HepG2 (cell line): ENCODE data around the gene TNNI2.

Experiments
- CHD2 ChIP-seq: IDR thresholded peaks from 2 replicates; pipeline ENCODE4 v1.6.1; 2011; ENCODE audit warnings: low read depth, low read length, improper control_type of control experiment
- FOXJ3 ChIP-seq: sonication (generic); formaldehyde crosslinking; IDR thresholded peaks from 2 replicates; pipeline ENCODE4 v1.4.0; 2020; ENCODE audit warnings: missing genetic modification reagents, mild to moderate bottlenecking, borderline replicate concordance
- HOXA5 ChIP-seq: sonication (generic); formaldehyde crosslinking; IDR thresholded peaks from 2 replicates; pipeline ENCODE4 v1.4.0; 2020; ENCODE audit warnings: missing genetic modification reagents
- MZF1 ChIP-seq: sonication (generic); formaldehyde crosslinking; IDR thresholded peaks from 2 replicates; pipeline ENCODE4 v1.8.1; 2023; ENCODE audit warnings: mild to moderate bottlenecking, missing genetic modification reagents, borderline replicate concordance
- NFIC ChIP-seq: IDR thresholded peaks from 2 replicates; pipeline ENCODE4 v1.6.1; 2012; ENCODE audit warnings: mild to moderate bottlenecking, low read length, inconsistent platforms
- POLR2AphosphoS5 ChIP-seq: IDR thresholded peaks from 2 replicates; pipeline ENCODE4 v1.6.1; 2012; ENCODE audit warnings: low read depth, low read length
- ZNF260 ChIP-seq: sonication (generic); formaldehyde crosslinking; IDR thresholded peaks from 2 replicates; pipeline ENCODE4 v1.4.0; 2020; ENCODE audit warnings: missing genetic modification reagents, low read depth, mild to moderate bottlenecking, borderline replicate concordance
- ZNF274 ChIP-seq: sonication (generic); formaldehyde crosslinking; IDR thresholded peaks from 2 replicates; pipeline ENCODE4 v1.5.1; 2020; ENCODE audit warnings: mild to moderate bottlenecking, missing genetic modification reagents
- TF ChIP-seq, protein P1 (sequence below): sonication (generic); formaldehyde crosslinking; IDR thresholded peaks from 2 replicates; pipeline ENCODE4 v1.4.0; 2020; ENCODE audit warnings: missing genetic modification reagents, borderline replicate concordance
- TF ChIP-seq, protein P2 (sequence below): sonication (generic); formaldehyde crosslinking; IDR thresholded peaks from 2 replicates; pipeline ENCODE4 v1.9.0; 2021; ENCODE audit warnings: missing genetic modification reagents, borderline replicate concordance
- TF ChIP-seq, protein P3 (sequence below): sonication (generic); formaldehyde crosslinking; IDR thresholded peaks from 2 replicates; pipeline ENCODE4 v1.5.0; 2020; ENCODE audit warnings: mild to moderate bottlenecking, missing genetic modification reagents, moderate library complexity
- TF ChIP-seq, protein P4 (sequence below): sonication (generic); formaldehyde crosslinking; IDR thresholded peaks from 2 replicates; pipeline ENCODE4 v1.8.1; 2022; ENCODE audit warnings: mild to moderate bottlenecking, missing genetic modification reagents
- TF ChIP-seq, protein P5 (sequence below): IDR thresholded peaks from 2 replicates; pipeline ENCODE4 v1.6.1; 2016; ENCODE audit warnings: low read depth

DNA sequence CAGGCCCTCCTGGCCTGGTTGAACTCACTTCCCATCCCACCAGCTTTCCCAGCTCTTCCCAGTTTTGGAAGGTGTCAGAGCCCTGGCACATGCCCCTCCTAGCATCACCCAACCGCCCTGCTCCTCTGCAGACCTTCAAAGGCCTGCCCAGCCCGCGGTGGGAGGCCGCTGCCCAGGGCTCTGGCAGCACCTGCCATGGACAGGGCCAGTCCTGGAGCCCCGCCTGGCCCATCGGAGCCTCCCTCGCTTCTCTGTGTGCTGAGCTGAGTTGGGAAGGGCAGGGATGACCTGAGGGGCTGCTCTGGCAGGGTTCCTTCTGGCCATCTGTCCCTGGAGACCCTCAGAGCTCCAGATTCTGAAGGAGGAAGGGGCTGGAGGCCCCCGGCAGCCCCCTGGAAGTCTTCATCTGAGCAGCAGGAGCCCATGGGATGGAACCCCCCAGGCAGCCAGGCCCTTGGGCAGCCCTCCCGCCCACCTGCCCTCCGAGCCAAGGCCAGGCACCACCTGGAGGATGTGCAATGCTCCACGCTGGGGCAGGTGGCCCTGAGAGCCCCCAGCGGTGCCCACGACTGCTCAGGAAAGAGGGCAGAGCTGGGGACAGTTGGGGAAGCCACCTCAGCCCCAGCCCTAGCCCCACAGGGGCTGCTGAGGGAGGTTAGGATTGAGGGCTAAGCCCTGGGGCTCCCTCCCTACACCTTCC, 17.7 kb downstream of the TNNI2 start:
- TF ChIP-seq, protein P1, sequence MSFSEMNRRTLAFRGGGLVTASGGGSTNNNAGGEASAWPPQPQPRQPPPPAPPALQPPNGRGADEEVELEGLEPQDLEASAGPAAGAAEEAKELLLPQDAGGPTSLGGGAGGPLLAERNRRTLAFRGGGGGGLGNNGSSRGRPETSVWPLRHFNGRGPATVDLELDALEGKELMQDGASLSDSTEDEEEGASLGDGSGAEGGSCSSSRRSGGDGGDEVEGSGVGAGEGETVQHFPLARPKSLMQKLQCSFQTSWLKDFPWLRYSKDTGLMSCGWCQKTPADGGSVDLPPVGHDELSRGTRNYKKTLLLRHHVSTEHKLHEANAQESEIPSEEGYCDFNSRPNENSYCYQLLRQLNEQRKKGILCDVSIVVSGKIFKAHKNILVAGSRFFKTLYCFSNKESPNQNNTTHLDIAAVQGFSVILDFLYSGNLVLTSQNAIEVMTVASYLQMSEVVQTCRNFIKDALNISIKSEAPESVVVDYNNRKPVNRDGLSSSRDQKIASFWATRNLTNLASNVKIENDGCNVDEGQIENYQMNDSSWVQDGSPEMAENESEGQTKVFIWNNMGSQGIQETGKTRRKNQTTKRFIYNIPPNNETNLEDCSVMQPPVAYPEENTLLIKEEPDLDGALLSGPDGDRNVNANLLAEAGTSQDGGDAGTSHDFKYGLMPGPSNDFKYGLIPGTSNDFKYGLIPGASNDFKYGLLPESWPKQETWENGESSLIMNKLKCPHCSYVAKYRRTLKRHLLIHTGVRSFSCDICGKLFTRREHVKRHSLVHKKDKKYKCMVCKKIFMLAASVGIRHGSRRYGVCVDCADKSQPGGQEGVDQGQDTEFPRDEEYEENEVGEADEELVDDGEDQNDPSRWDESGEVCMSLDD, result no peak
- TF ChIP-seq NFIC, result no peak
- TF ChIP-seq, protein P2, sequence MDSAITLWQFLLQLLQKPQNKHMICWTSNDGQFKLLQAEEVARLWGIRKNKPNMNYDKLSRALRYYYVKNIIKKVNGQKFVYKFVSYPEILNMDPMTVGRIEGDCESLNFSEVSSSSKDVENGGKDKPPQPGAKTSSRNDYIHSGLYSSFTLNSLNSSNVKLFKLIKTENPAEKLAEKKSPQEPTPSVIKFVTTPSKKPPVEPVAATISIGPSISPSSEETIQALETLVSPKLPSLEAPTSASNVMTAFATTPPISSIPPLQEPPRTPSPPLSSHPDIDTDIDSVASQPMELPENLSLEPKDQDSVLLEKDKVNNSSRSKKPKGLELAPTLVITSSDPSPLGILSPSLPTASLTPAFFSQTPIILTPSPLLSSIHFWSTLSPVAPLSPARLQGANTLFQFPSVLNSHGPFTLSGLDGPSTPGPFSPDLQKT (CRISPR knock-in tag), result no peak
- TF ChIP-seq POLR2AphosphoS5, result no peak
- TF ChIP-seq, protein P3, sequence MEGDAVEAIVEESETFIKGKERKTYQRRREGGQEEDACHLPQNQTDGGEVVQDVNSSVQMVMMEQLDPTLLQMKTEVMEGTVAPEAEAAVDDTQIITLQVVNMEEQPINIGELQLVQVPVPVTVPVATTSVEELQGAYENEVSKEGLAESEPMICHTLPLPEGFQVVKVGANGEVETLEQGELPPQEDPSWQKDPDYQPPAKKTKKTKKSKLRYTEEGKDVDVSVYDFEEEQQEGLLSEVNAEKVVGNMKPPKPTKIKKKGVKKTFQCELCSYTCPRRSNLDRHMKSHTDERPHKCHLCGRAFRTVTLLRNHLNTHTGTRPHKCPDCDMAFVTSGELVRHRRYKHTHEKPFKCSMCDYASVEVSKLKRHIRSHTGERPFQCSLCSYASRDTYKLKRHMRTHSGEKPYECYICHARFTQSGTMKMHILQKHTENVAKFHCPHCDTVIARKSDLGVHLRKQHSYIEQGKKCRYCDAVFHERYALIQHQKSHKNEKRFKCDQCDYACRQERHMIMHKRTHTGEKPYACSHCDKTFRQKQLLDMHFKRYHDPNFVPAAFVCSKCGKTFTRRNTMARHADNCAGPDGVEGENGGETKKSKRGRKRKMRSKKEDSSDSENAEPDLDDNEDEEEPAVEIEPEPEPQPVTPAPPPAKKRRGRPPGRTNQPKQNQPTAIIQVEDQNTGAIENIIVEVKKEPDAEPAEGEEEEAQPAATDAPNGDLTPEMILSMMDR (CRISPR knock-in tag), result no peak
- TF ChIP-seq, protein P4, sequence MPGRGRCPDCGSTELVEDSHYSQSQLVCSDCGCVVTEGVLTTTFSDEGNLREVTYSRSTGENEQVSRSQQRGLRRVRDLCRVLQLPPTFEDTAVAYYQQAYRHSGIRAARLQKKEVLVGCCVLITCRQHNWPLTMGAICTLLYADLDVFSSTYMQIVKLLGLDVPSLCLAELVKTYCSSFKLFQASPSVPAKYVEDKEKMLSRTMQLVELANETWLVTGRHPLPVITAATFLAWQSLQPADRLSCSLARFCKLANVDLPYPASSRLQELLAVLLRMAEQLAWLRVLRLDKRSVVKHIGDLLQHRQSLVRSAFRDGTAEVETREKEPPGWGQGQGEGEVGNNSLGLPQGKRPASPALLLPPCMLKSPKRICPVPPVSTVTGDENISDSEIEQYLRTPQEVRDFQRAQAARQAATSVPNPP (CRISPR knock-in tag), result no peak
- TF ChIP-seq FOXJ3 (CRISPR knock-in tag), result no peak
- no peak for TF ChIP-seq ZNF274 (CRISPR knock-in tag)
- TF ChIP-seq MZF1 (CRISPR knock-in tag), result no peak
- no peak for TF ChIP-seq CHD2
- no peak for TF ChIP-seq ZNF260 (CRISPR knock-in tag)
- TF ChIP-seq, protein P5, sequence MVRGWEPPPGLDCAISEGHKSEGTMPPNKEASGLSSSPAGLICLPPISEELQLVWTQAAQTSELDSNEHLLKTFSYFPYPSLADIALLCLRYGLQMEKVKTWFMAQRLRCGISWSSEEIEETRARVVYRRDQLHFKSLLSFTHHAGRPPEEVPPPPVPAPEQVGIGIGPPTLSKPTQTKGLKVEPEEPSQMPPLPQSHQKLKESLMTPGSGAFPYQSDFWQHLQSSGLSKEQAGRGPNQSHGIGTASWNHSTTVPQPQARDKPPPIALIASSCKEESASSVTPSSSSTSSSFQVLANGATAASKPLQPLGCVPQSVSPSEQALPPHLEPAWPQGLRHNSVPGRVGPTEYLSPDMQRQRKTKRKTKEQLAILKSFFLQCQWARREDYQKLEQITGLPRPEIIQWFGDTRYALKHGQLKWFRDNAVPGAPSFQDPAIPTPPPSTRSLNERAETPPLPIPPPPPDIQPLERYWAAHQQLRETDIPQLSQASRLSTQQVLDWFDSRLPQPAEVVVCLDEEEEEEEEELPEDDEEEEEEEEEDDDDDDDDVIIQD, result no peak
- no peak for TF ChIP-seq HOXA5
